Peyer's patch (tissue), 4 donors: ENCODE results near the gene CAMSAP1. TPM values are rescaled to one million over a fixed set of nuclear protein-coding genes. Genes with fewer than 3 reads are reported as not detected.

Source experiments
- DNase-seq, 3 donors: peaks; one replicate each; pipeline ENCODE4 v3.0.0-alpha.2; 2017 to 2019
- H3K27ac ChIP-seq, 4 donors: fragments of 200-600 bp; sonication (generic); one replicate each; pipeline ENCODE4 v1.5.1; 2016 to 2019
- H3K27me3 ChIP-seq, 2 donors: fragments of 200-600 bp; sonication (generic); one replicate each; pipeline ENCODE4 v1.5.1; 2019
- H3K36me3 ChIP-seq, 3 donors: fragments of 200-600 bp; sonication (generic); one replicate each; pipeline ENCODE4 v1.5.1; 2016 to 2019
- H3K4me1 ChIP-seq, 4 donors: fragments of 200-600 bp; sonication (generic); one replicate each; pipeline ENCODE4 v1.5.1; 2016 to 2019
- H3K4me3 ChIP-seq, 4 donors: fragments of 200-600 bp; sonication (generic); 1 replicate in 3 of 4; 2 replicates in 1 of 4; pipeline ENCODE4 v1.5.1; 2016 to 2019; ENCODE audit warnings: mild to moderate bottlenecking in 1 of 4
- H3K9me3 ChIP-seq, 4 donors: fragments of 200-600 bp; sonication (generic); one replicate each; pipeline ENCODE4 v1.5.1; 2016 to 2019; ENCODE audit warnings: mild to moderate bottlenecking in 1 of 4
- POLR2A ChIP-seq, 2 donors: fragments of 450-650 bp; IDR thresholded peaks; one replicate each; pipeline ENCODE4 v1.5.1; 2017; ENCODE audit warnings: antibody characterized with exemption in 2 of 2, mild to moderate bottlenecking in 2 of 2, moderate library complexity in 2 of 2
- total RNA-seq, 4 donors: library from RNA; depleted of rRNA; stranded (reverse); fragments of >200 nt; gene quantifications; one replicate each; pipeline ENCODE4 v1.1.0, GENCODE V29; 2016
- TF ChIP-seq, protein P1 (sequence below), 6 experiments: fragments of 450-650 bp in 4 of 6; fragments of 200-600 bp in 2 of 6; sonication (generic) in 1 of 6; IDR thresholded peaks; one replicate each; pipeline ENCODE4 v1.5.1; 2017 to 2019; ENCODE audit warnings: antibody characterized with exemption in 6 of 6, mild to moderate bottlenecking in 3 of 6, moderate library complexity in 1 of 6

The CAMSAP1 gene
- total RNA-seq, 4 donors from 2014 or later: 21.0 to 30.5 (median 24.2) TPM

DNA sequence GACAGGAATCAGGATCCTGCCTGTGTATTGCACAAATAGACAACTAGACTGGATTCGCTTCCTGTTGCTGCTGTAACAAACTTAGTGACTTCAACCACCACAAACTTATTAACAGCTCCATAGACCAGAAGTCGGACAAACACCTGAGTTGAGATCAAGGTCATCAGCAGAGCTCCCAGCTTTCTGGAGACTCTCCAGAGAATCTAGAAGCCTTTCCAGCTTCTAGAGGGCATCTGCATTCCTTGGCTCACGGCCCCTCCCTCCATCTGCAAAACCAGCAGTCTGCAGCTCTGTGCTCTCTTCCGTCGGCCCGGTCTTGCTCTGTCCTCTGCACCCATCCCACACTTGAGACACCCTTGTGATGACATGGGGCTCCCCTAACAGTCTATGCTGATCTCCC lies 106.3 kb downstream of the CAMSAP1 start:
- Histone ChIP-seq H3K9me3 (no peaks in the 10 kb centered on the region), H3K4me1 (no peaks in the 10 kb centered on the region), H3K27me3 (no peaks in the 10 kb centered on the region), H3K4me3 (no peak overlapping the region), H3K27ac (no peak overlapping the region), H3K36me3 (no peaks in the 10 kb centered on the region)
- DNase-seq: no peak
- TF ChIP-seq, protein P1, sequence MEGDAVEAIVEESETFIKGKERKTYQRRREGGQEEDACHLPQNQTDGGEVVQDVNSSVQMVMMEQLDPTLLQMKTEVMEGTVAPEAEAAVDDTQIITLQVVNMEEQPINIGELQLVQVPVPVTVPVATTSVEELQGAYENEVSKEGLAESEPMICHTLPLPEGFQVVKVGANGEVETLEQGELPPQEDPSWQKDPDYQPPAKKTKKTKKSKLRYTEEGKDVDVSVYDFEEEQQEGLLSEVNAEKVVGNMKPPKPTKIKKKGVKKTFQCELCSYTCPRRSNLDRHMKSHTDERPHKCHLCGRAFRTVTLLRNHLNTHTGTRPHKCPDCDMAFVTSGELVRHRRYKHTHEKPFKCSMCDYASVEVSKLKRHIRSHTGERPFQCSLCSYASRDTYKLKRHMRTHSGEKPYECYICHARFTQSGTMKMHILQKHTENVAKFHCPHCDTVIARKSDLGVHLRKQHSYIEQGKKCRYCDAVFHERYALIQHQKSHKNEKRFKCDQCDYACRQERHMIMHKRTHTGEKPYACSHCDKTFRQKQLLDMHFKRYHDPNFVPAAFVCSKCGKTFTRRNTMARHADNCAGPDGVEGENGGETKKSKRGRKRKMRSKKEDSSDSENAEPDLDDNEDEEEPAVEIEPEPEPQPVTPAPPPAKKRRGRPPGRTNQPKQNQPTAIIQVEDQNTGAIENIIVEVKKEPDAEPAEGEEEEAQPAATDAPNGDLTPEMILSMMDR (IDR thresholded peaks at IDR 0.05): no peak
- TF ChIP-seq POLR2A (IDR thresholded peaks at IDR 0.05): no peak

GRCh38 chr9:135799261-135799660 lies 108.1 kb downstream of the CAMSAP1 start:
- no peaks in the 10 kb centered on the region for H3K36me3 ChIP-seq
- H3K27me3 ChIP-seq: no peaks in the 10 kb centered on the region
- H3K4me3 ChIP-seq: no peak overlapping the region
- H3K27ac ChIP-seq: no peak overlapping the region
- no peak for DNase-seq
- TF ChIP-seq, protein P1 (IDR thresholded peaks at IDR 0.05): no peak
- no peak for TF ChIP-seq POLR2A (IDR thresholded peaks at IDR 0.05)
- no peaks in the 10 kb centered on the region for H3K9me3 ChIP-seq
- no peaks in the 10 kb centered on the region for H3K4me1 ChIP-seq

- Histone ChIP-seq H3K36me3 (no peaks in the 10 kb centered on the region), H3K4me3 (no peak overlapping the region), H3K4me1 (no peaks in the 10 kb centered on the region), H3K27ac (no peak overlapping the region), H3K27me3 (no peaks in the 10 kb centered on the region), H3K9me3 (no peaks in the 10 kb centered on the region)
- no peak for DNase-seq
- TF ChIP-seq, protein P1 (IDR thresholded peaks at IDR 0.05): no peak
Observed at GRCh38 chr9:135798263-135798585, 109.1 kb downstream of the CAMSAP1 start.

- no peak for DNase-seq
- Histone ChIP-seq H3K4me1 (no peaks in the 10 kb centered on the region), H3K27ac (no peak overlapping the region), H3K4me3 (no peak overlapping the region), H3K9me3 (no peaks in the 10 kb centered on the region), H3K27me3 (no peaks in the 10 kb centered on the region), H3K36me3 (no peaks in the 10 kb centered on the region)
- TF ChIP-seq, protein P1 (IDR thresholded peaks at IDR 0.05): peak in 4 of 6 experiments; percentile 21 to 32 (median 26)
- TF ChIP-seq POLR2A (IDR thresholded peaks at IDR 0.05): no peak
Observed at GRCh38 chr9:135797507-135798262, 109.7 kb downstream of the CAMSAP1 start.

- no peak overlapping the region for H3K4me3 ChIP-seq
- TF ChIP-seq, protein P1 (IDR thresholded peaks at IDR 0.05): no peak
- no peak for TF ChIP-seq POLR2A (IDR thresholded peaks at IDR 0.05)
- H3K27me3 ChIP-seq: no peaks in the 10 kb centered on the region
- no peaks in the 10 kb centered on the region for H3K36me3 ChIP-seq
- H3K4me1 ChIP-seq: no peaks in the 10 kb centered on the region
- no peak overlapping the region for H3K27ac ChIP-seq
- H3K9me3 ChIP-seq: no peaks in the 10 kb centered on the region
- DNase-seq: no peak
Observed at GRCh38 chr9:135796784-135797485, 110.4 kb downstream of the CAMSAP1 start.
